ENCODE measurements around the gene WRNIP1. TPM values are rescaled to one million over a fixed set of nuclear protein-coding genes. Genes with fewer than 3 reads are reported as not detected.

The WRNIP1 gene
- total RNA-seq, 5 donors from 2014 or later (not counting 1 experiment from before 2014, with no cell fraction given) = 30.1 to 46.1 (median 41.1) TPM

GRCh38 chr6:2753110-2753489, 12.1 kb upstream of the WRNIP1 start:
- H3K27ac Mint-ChIP-seq = no peak overlapping the region
- POLR2A ChIA-PET = interaction anchor here in 1 of 2 donors (0.6 kb wide), 1 partner anchor 16 kb away, joined by 3 read pairs; no protein-coding TSS in a partner anchor

GRCh38 chr6:2753743-2754142, 11.4 kb upstream of the WRNIP1 start:
- Mint-ChIP-seq H3K4me1 (peaks cover 5 to 9% (median 8%) of the 10 kb centered on the region in 3 donors), H3K9me3 (no peaks in the 10 kb centered on the region), H3K36me3 (no peaks in the 10 kb centered on the region), H3K4me3 (no peak overlapping the region), H3K27me3 (peaks cover 23 to 30% of the 10 kb centered on the region in 2 donors), H3K27ac (no peak overlapping the region)
- Histone ChIP-seq H3K4me3 (ENCODE audit: control insufficient read depth in 1 of 2, extremely low read depth in 1 of 2, low read length in 1 of 2) (no peak overlapping the region), H3K4me1 (ENCODE audit: control insufficient read depth in 1 of 2, extremely low read depth in 1 of 2, insufficient read depth in 2 of 2, low read length in 2 of 2) (peaks cover 0 to 2% of the 10 kb centered on the region in 2 experiments), H3K27ac (ENCODE audit: low read length) (no peak overlapping the region), H3K36me3 (ENCODE audit: control insufficient read depth in 2 of 2, extremely low read depth in 1 of 2, insufficient read depth in 1 of 2, low read length in 1 of 2) (no peaks in the 10 kb centered on the region), H3K27me3 (replicated peaks in 1 of 2; ENCODE audit: control insufficient read depth in 2 of 2, extremely low read depth in 1 of 2, insufficient read depth in 2 of 2, low read length in 1 of 2) (peaks cover 0 to 3% of the 10 kb centered on the region in 2 experiments), H3K9me3 (no peaks in the 10 kb centered on the region)
- POLR2A ChIA-PET = no interaction called here
- ATAC-seq (replicated peaks in 1 of 4) = no peak
- no peak for DNase-seq
- CTCF ChIA-PET = interaction anchor here (0.7 to 5.1 kb wide), 2 partner anchors 15 to 20 kb away, joined by 3 to 38 read pairs; no protein-coding TSS in a partner anchor

More at GRCh38 chr6:2753110-2753489, 12.1 kb upstream of the WRNIP1 start:
- Histone ChIP-seq H3K27me3 (replicated peaks in 1 of 2; ENCODE audit: control insufficient read depth in 2 of 2, extremely low read depth in 1 of 2, insufficient read depth in 2 of 2, low read length in 1 of 2) (peaks cover 0 to 3% of the 10 kb centered on the region in 2 experiments), H3K4me3 (ENCODE audit: control insufficient read depth in 1 of 2, extremely low read depth in 1 of 2, low read length in 1 of 2) (no peak overlapping the region), H3K27ac (ENCODE audit: low read length) (no peak overlapping the region), H3K36me3 (ENCODE audit: control insufficient read depth in 2 of 2, extremely low read depth in 1 of 2, insufficient read depth in 1 of 2, low read length in 1 of 2) (no peaks in the 10 kb centered on the region), H3K9me3 (no peaks in the 10 kb centered on the region), H3K4me1 (ENCODE audit: control insufficient read depth in 1 of 2, extremely low read depth in 1 of 2, insufficient read depth in 2 of 2, low read length in 2 of 2) (peaks cover 0 to 2% of the 10 kb centered on the region in 2 experiments)
- DNase-seq (no peak), ATAC-seq (replicated peaks in 1 of 4) (no peak)
- no peak overlapping the region for H3K4me3 Mint-ChIP-seq
- 94% methylated on average over 6 of the region's 7 CpGs for WGBS (ENCODE audit: insufficient coverage)
- no peaks in the 10 kb centered on the region for H3K36me3 Mint-ChIP-seq
- no peaks in the 10 kb centered on the region for H3K9me3 Mint-ChIP-seq
- peaks cover 23 to 30% of the 10 kb centered on the region in 2 donors for H3K27me3 Mint-ChIP-seq
- H3K4me1 Mint-ChIP-seq = peaks cover 5 to 9% (median 8%) of the 10 kb centered on the region in 3 donors
- CTCF ChIA-PET = interaction anchor here in 1 of 2 donors (5.1 kb wide), 1 partner anchor 14 kb away, joined by 38 read pairs; no protein-coding TSS in a partner anchor

- Histone ChIP-seq H3K4me1 (ENCODE audit: control insufficient read depth in 1 of 2, extremely low read depth in 1 of 2, insufficient read depth in 2 of 2, low read length in 2 of 2) (peaks cover 0 to 2% of the 10 kb centered on the region in 2 experiments), H3K4me3 (ENCODE audit: control insufficient read depth in 1 of 2, extremely low read depth in 1 of 2, low read length in 1 of 2) (no peak overlapping the region), H3K36me3 (ENCODE audit: control insufficient read depth in 2 of 2, extremely low read depth in 1 of 2, insufficient read depth in 1 of 2, low read length in 1 of 2) (no peaks in the 10 kb centered on the region), H3K27me3 (replicated peaks in 1 of 2; ENCODE audit: control insufficient read depth in 2 of 2, extremely low read depth in 1 of 2, insufficient read depth in 2 of 2, low read length in 1 of 2) (peaks cover 0 to 3% of the 10 kb centered on the region in 2 experiments), H3K9me3 (no peaks in the 10 kb centered on the region), H3K27ac (ENCODE audit: low read length) (no peak overlapping the region)
- ATAC-seq (replicated peaks in 1 of 4) (no peak), DNase-seq (no peak)
- CTCF ChIA-PET = no interaction called here
- Mint-ChIP-seq H3K4me1 (peaks cover 5 to 9% (median 8%) of the 10 kb centered on the region in 3 donors), H3K27ac (no peak overlapping the region), H3K4me3 (no peak overlapping the region), H3K9me3 (no peaks in the 10 kb centered on the region), H3K36me3 (no peaks in the 10 kb centered on the region), H3K27me3 (peaks cover 23 to 30% of the 10 kb centered on the region in 2 donors)
- POLR2A ChIA-PET = no interaction called here
- no CpG with 5 or more reads among the region's 3 CpGs for WGBS (ENCODE audit: insufficient coverage)
Observed at GRCh38 chr6:2754393-2754792, 10.8 kb upstream of the WRNIP1 start.

- no peak overlapping the region for H3K27ac ChIP-seq (ENCODE audit: low read length)
- ChIA-PET POLR2A (no interaction called here), CTCF (no interaction called here)
- Mint-ChIP-seq H3K4me1 (peaks cover 3 to 6% (median 5%) of the 10 kb centered on the region in 3 donors), H3K4me3 (no peak overlapping the region), H3K9me3 (no peaks in the 10 kb centered on the region), H3K27ac (no peak overlapping the region), H3K27me3 (peaks cover 23 to 27% of the 10 kb centered on the region in 2 donors), H3K36me3 (no peaks in the 10 kb centered on the region)
- WGBS (ENCODE audit: insufficient coverage) = no CpG with 5 or more reads among the region's 1 CpG
- H3K36me3 ChIP-seq (ENCODE audit: control insufficient read depth in 2 of 2, extremely low read depth in 1 of 2, insufficient read depth in 1 of 2, low read length in 1 of 2) = no peaks in the 10 kb centered on the region
- H3K9me3 ChIP-seq = no peaks in the 10 kb centered on the region
- H3K4me3 ChIP-seq (ENCODE audit: control insufficient read depth in 1 of 2, extremely low read depth in 1 of 2, low read length in 1 of 2) = no peak overlapping the region
- ATAC-seq (replicated peaks in 1 of 4) (no peak), DNase-seq (no peak)
- peaks cover 0 to 3% of the 10 kb centered on the region in 2 experiments for H3K27me3 ChIP-seq (replicated peaks in 1 of 2; ENCODE audit: control insufficient read depth in 2 of 2, extremely low read depth in 1 of 2, insufficient read depth in 2 of 2, low read length in 1 of 2)
- peaks cover 0 to 2% of the 10 kb centered on the region in 2 experiments for H3K4me1 ChIP-seq (ENCODE audit: control insufficient read depth in 1 of 2, extremely low read depth in 1 of 2, insufficient read depth in 2 of 2, low read length in 2 of 2)
Observed at GRCh38 chr6:2754911-2755310, 10.3 kb upstream of the WRNIP1 start.

- CTCF ChIA-PET = interaction anchor here in 1 of 2 donors (2.9 kb wide), 1 partner anchor 17 kb away, joined by 12 read pairs; no protein-coding TSS in a partner anchor
Observed at GRCh38 chr6:2755456-2755855, 9.7 kb upstream of the WRNIP1 start.

GRCh38 chr6:2756241-2756640, 9.0 kb upstream of the WRNIP1 start:
- Mint-ChIP-seq H3K9me3 (no peaks in the 10 kb centered on the region), H3K27me3 (peaks cover 17 to 22% of the 10 kb centered on the region in 2 donors), H3K36me3 (no peaks in the 10 kb centered on the region), H3K4me3 (no peak overlapping the region), H3K4me1 (peaks cover 8 to 10% (median 9%) of the 10 kb centered on the region in 3 donors), H3K27ac (no peak overlapping the region)
- ATAC-seq (replicated peaks in 1 of 4) = no peak
- H3K4me3 ChIP-seq (ENCODE audit: control insufficient read depth in 1 of 2, extremely low read depth in 1 of 2, low read length in 1 of 2) = no peak overlapping the region
- ChIA-PET CTCF (interaction anchor here in 1 of 2 donors (2.9 kb wide), 1 partner anchor 18 kb away, joined by 12 read pairs; no protein-coding TSS in a partner anchor), POLR2A (no interaction called here)
- DNase-seq = no peak
- H3K27me3 ChIP-seq (replicated peaks in 1 of 2; ENCODE audit: control insufficient read depth in 2 of 2, extremely low read depth in 1 of 2, insufficient read depth in 2 of 2, low read length in 1 of 2) = peaks cover 0 to 3% of the 10 kb centered on the region in 2 experiments
- no peaks in the 10 kb centered on the region for H3K9me3 ChIP-seq
- peaks cover 0 to 2% of the 10 kb centered on the region in 2 experiments for H3K4me1 ChIP-seq (ENCODE audit: control insufficient read depth in 1 of 2, extremely low read depth in 1 of 2, insufficient read depth in 2 of 2, low read length in 2 of 2)
- H3K36me3 ChIP-seq (ENCODE audit: control insufficient read depth in 2 of 2, extremely low read depth in 1 of 2, insufficient read depth in 1 of 2, low read length in 1 of 2) = no peaks in the 10 kb centered on the region
- WGBS (ENCODE audit: insufficient coverage) = no CpG with 5 or more reads among the region's 2 CpGs
- no peak overlapping the region for H3K27ac ChIP-seq (ENCODE audit: low read length)

More at GRCh38 chr6:2755456-2755855, 9.7 kb upstream of the WRNIP1 start:
- Mint-ChIP-seq H3K36me3 (no peaks in the 10 kb centered on the region), H3K9me3 (no peaks in the 10 kb centered on the region), H3K27ac (no peak overlapping the region), H3K27me3 (peaks cover 21 to 27% of the 10 kb centered on the region in 2 donors), H3K4me3 (no peak overlapping the region), H3K4me1 (peaks cover 0 to 3% (median 2%) of the 10 kb centered on the region in 3 donors)
- Histone ChIP-seq H3K27ac (ENCODE audit: low read length) (no peak overlapping the region), H3K36me3 (ENCODE audit: control insufficient read depth in 2 of 2, extremely low read depth in 1 of 2, insufficient read depth in 1 of 2, low read length in 1 of 2) (no peaks in the 10 kb centered on the region), H3K4me1 (ENCODE audit: control insufficient read depth in 1 of 2, extremely low read depth in 1 of 2, insufficient read depth in 2 of 2, low read length in 2 of 2) (peaks cover 0 to 2% of the 10 kb centered on the region in 2 experiments), H3K27me3 (replicated peaks in 1 of 2; ENCODE audit: control insufficient read depth in 2 of 2, extremely low read depth in 1 of 2, insufficient read depth in 2 of 2, low read length in 1 of 2) (peaks cover 0 to 3% of the 10 kb centered on the region in 2 experiments), H3K4me3 (ENCODE audit: control insufficient read depth in 1 of 2, extremely low read depth in 1 of 2, low read length in 1 of 2) (no peak overlapping the region), H3K9me3 (no peaks in the 10 kb centered on the region)
- DNase-seq (no peak), ATAC-seq (replicated peaks in 1 of 4) (no peak)
- WGBS (ENCODE audit: insufficient coverage) = no CpG with 5 or more reads among the region's 3 CpGs
- POLR2A ChIA-PET = no interaction called here
